Body of pancreas (tissue), 4 donors: ENCODE results near the gene LDLRAD4.

Source experiments
- CTCF ChIP-seq, 7 experiments: fragments of 450-650 bp in 4 of 7; fragments of 200-600 bp in 3 of 7; sonication (generic) in 3 of 7; IDR thresholded peaks; one replicate each; pipeline ENCODE4 v1.5.1; 2016 to 2019; ENCODE audit warnings: antibody characterized with exemption in 7 of 7
- POLR2A ChIP-seq, 3 donors: fragments of 450-650 bp; IDR thresholded peaks; one replicate each; pipeline ENCODE4 v1.6.1; 2016; ENCODE audit warnings: antibody characterized with exemption in 3 of 3, mild to moderate bottlenecking in 2 of 3

GRCh38 chr18:13398631-13399030, 180.1 kb downstream of the LDLRAD4 start:
- TF ChIP-seq CTCF (IDR thresholded peaks at IDR 0.05) (no peak), POLR2A (IDR thresholded peaks at IDR 0.05) (no peak)
